H1 (cell line): ENCODE data around the gene PRTN3. TPM values are rescaled to one million over a fixed set of nuclear protein-coding genes. Genes with fewer than 3 reads are reported as not detected.

Experiments used
- PHF8 ChIP-seq: fragments of 200-600 bp; sonication (generic); conservative IDR thresholded peaks from 2 replicates; pipeline ENCODE4 v1.7.1; 2012; ENCODE audit warnings: low read depth, mild to moderate bottlenecking, inconsistent platforms, low read length, moderate library complexity
- RAD21 ChIP-seq, 2 experiments: IDR thresholded peaks in 1 of 2; conservative IDR thresholded peaks in 1 of 2; 2 replicates each; pipeline ENCODE4 v1.6.1; 2011; ENCODE audit warnings: low read depth in 2 of 2, low read length in 2 of 2, improper control_type of control experiment in 1 of 2, inconsistent platforms in 1 of 2, mild to moderate bottlenecking in 1 of 2, moderate library complexity in 1 of 2
- SIX5 ChIP-seq: IDR thresholded peaks from 2 replicates; pipeline ENCODE4 v1.6.1; 2011; ENCODE audit warnings: mild to moderate bottlenecking, low read depth, low read length
- SP1 ChIP-seq: IDR thresholded peaks from 2 replicates; pipeline ENCODE4 v1.6.1; 2011; ENCODE audit warnings: low read depth, low read length
- SP2 ChIP-seq: IDR thresholded peaks from 2 replicates; pipeline ENCODE4 v1.6.1; 2012; ENCODE audit warnings: mild to moderate bottlenecking, low read length, inconsistent platforms
- SRF ChIP-seq: IDR thresholded peaks from 2 replicates; pipeline ENCODE4 v1.6.1; 2011; ENCODE audit warnings: mild to moderate bottlenecking, low read depth, low read length, moderate library complexity
- TBP ChIP-seq: IDR thresholded peaks from 2 replicates; pipeline ENCODE4 v1.6.1; 2011; ENCODE audit warnings: low read depth, low read length, improper control_type of control experiment
- TEAD4 ChIP-seq: IDR thresholded peaks from 2 replicates; pipeline ENCODE4 v1.6.1; 2012; ENCODE audit warnings: low read depth, low read length, inconsistent platforms, mixed read lengths
- polyA plus RNA-seq, 7 experiments: library from polyadenylated mRNA; depleted of rRNA in 3 of 7; stranded (reverse) in 5 of 7; unstranded in 2 of 7; fragments of >200 nt in 5 of 7; fragments of 200-250 nt in 2 of 7; gene quantifications; 1 replicate in 5 of 7; 2 replicates in 1 of 7; 4 replicates in 1 of 7; pipeline versions ENCODE4 v1.2.1 to v1.2.3, GENCODE V29; 2011 to 2013; ENCODE audit warnings: missing spikeins in 2 of 7, mixed read lengths in 2 of 7
- total RNA-seq: library from RNA; stranded (reverse); fragmentation: NEBNext Ultra II Directional; extraction: Animal tissue kit (Norgen Biotek cat#: 25700); gene quantifications from 2 replicates; pipeline ENCODE4 v1.2.1, GENCODE V29; 2021
- TF ChIP-seq, protein P1 (sequence below): fragments of 300-600 bp; sonication (generic); IDR thresholded peaks from 2 replicates; pipeline ENCODE4 v1.7.1; 2012; ENCODE audit warnings: low read length, moderate library complexity, mild to moderate bottlenecking, inconsistent platforms; ENCODE audit not compliant: insufficient replicate concordance

The PRTN3 gene
- total and polyA plus RNA-seq, 2 of the 8 experiments (the other 6 are each of a cell fraction or from before 2014, with no cell fraction given) = 0.39 to 2.1 TPM

GRCh38 chr19:791567-792305 is 49.1 kb upstream of the PRTN3 start (continued):
- TF ChIP-seq, protein P1, sequence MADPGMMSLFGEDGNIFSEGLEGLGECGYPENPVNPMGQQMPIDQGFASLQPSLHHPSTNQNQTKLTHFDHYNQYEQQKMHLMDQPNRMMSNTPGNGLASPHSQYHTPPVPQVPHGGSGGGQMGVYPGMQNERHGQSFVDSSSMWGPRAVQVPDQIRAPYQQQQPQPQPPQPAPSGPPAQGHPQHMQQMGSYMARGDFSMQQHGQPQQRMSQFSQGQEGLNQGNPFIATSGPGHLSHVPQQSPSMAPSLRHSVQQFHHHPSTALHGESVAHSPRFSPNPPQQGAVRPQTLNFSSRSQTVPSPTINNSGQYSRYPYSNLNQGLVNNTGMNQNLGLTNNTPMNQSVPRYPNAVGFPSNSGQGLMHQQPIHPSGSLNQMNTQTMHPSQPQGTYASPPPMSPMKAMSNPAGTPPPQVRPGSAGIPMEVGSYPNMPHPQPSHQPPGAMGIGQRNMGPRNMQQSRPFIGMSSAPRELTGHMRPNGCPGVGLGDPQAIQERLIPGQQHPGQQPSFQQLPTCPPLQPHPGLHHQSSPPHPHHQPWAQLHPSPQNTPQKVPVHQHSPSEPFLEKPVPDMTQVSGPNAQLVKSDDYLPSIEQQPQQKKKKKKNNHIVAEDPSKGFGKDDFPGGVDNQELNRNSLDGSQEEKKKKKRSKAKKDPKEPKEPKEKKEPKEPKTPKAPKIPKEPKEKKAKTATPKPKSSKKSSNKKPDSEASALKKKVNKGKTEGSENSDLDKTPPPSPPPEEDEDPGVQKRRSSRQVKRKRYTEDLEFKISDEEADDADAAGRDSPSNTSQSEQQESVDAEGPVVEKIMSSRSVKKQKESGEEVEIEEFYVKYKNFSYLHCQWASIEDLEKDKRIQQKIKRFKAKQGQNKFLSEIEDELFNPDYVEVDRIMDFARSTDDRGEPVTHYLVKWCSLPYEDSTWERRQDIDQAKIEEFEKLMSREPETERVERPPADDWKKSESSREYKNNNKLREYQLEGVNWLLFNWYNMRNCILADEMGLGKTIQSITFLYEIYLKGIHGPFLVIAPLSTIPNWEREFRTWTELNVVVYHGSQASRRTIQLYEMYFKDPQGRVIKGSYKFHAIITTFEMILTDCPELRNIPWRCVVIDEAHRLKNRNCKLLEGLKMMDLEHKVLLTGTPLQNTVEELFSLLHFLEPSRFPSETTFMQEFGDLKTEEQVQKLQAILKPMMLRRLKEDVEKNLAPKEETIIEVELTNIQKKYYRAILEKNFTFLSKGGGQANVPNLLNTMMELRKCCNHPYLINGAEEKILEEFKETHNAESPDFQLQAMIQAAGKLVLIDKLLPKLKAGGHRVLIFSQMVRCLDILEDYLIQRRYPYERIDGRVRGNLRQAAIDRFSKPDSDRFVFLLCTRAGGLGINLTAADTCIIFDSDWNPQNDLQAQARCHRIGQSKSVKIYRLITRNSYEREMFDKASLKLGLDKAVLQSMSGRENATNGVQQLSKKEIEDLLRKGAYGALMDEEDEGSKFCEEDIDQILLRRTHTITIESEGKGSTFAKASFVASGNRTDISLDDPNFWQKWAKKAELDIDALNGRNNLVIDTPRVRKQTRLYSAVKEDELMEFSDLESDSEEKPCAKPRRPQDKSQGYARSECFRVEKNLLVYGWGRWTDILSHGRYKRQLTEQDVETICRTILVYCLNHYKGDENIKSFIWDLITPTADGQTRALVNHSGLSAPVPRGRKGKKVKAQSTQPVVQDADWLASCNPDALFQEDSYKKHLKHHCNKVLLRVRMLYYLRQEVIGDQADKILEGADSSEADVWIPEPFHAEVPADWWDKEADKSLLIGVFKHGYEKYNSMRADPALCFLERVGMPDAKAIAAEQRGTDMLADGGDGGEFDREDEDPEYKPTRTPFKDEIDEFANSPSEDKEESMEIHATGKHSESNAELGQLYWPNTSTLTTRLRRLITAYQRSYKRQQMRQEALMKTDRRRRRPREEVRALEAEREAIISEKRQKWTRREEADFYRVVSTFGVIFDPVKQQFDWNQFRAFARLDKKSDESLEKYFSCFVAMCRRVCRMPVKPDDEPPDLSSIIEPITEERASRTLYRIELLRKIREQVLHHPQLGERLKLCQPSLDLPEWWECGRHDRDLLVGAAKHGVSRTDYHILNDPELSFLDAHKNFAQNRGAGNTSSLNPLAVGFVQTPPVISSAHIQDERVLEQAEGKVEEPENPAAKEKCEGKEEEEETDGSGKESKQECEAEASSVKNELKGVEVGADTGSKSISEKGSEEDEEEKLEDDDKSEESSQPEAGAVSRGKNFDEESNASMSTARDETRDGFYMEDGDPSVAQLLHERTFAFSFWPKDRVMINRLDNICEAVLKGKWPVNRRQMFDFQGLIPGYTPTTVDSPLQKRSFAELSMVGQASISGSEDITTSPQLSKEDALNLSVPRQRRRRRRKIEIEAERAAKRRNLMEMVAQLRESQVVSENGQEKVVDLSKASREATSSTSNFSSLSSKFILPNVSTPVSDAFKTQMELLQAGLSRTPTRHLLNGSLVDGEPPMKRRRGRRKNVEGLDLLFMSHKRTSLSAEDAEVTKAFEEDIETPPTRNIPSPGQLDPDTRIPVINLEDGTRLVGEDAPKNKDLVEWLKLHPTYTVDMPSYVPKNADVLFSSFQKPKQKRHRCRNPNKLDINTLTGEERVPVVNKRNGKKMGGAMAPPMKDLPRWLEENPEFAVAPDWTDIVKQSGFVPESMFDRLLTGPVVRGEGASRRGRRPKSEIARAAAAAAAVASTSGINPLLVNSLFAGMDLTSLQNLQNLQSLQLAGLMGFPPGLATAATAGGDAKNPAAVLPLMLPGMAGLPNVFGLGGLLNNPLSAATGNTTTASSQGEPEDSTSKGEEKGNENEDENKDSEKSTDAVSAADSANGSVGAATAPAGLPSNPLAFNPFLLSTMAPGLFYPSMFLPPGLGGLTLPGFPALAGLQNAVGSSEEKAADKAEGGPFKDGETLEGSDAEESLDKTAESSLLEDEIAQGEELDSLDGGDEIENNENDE = no peak
- TF ChIP-seq SP2 (no peak), PHF8 (no peak), TEAD4 (no peak), SRF (no peak), SIX5 (no peak), SP1 (no peak), TBP (no peak), RAD21 (IDR thresholded peaks at IDR 0.05 in 1 of 2, conservative IDR thresholded peaks at IDR 0.05 in 1 of 2; ENCODE audit: low read depth in 2 of 2, low read length in 2 of 2) (no peak)
